Measurements from ENCODE around the gene RRP12. TPM values are rescaled to one million over a fixed set of nuclear protein-coding genes. Genes with fewer than 3 reads are reported as not detected.
"Not testable (repeated sequence)": the region's sequence is repeated elsewhere in the genome, so short reads cannot be mapped to it uniquely, and the experiment has no call there.

The RRP12 gene
- total RNA-seq, 4 donors from 2014 or later = 14.7 to 50.7 (median 24.4) TPM

- H3K4me1 ChIP-seq = no peaks in the 10 kb centered on the region
- H3K4me3 ChIP-seq = no peak overlapping the region
- no peak for TF ChIP-seq EP300 (IDR thresholded peaks at IDR 0.05)
- TF ChIP-seq, protein P1, sequence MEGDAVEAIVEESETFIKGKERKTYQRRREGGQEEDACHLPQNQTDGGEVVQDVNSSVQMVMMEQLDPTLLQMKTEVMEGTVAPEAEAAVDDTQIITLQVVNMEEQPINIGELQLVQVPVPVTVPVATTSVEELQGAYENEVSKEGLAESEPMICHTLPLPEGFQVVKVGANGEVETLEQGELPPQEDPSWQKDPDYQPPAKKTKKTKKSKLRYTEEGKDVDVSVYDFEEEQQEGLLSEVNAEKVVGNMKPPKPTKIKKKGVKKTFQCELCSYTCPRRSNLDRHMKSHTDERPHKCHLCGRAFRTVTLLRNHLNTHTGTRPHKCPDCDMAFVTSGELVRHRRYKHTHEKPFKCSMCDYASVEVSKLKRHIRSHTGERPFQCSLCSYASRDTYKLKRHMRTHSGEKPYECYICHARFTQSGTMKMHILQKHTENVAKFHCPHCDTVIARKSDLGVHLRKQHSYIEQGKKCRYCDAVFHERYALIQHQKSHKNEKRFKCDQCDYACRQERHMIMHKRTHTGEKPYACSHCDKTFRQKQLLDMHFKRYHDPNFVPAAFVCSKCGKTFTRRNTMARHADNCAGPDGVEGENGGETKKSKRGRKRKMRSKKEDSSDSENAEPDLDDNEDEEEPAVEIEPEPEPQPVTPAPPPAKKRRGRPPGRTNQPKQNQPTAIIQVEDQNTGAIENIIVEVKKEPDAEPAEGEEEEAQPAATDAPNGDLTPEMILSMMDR (IDR thresholded peaks at IDR 0.05) = no peak
- no peak for TF ChIP-seq POLR2A (IDR thresholded peaks at IDR 0.05)
- H3K36me3 ChIP-seq = no peaks in the 10 kb centered on the region
- H3K27ac ChIP-seq = no peak overlapping the region
- no peak for DNase-seq (ENCODE audit: low spot score in 2 of 2)
- WGBS, 2 donors = 95 to 97% methylated on average over 4 of the region's 4 CpGs
- H3K9me3 ChIP-seq = no peaks in the 10 kb centered on the region
- H3K27me3 ChIP-seq = no peaks in the 10 kb centered on the region
Observed at GRCh38 chr10:97347317-97347716, 53.8 kb downstream of the RRP12 start.

DNA sequence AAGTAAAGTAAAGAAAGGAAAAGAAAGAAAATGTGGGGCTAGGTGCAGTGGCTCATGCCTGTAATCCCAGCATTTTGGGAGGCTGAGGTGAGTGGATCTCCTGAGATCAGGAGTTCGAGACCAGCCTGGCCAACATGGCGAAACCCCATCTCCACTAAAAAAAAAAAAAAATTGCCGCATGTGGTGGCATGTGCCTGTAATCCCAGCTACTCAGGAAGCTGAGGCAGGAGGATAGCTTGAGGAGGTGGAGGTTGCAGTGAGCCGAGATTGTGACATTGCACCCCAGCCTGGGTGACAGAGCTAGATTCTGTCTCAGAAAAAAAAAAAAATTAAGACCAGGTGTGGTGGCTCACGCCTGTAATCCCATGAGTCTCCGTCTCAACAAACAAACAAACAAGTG, 57.5 kb downstream of the RRP12 start:
- 91 to 92% methylated on average over 6 of the region's 6 CpGs for WGBS, 2 donors
- H3K9me3 ChIP-seq; H3K4me1 ChIP-seq; H3K27me3 ChIP-seq; H3K27ac ChIP-seq; H3K36me3 ChIP-seq; DNase-seq (ENCODE audit: low spot score in 2 of 2); H3K4me3 ChIP-seq: not testable (repeated sequence)

DNA sequence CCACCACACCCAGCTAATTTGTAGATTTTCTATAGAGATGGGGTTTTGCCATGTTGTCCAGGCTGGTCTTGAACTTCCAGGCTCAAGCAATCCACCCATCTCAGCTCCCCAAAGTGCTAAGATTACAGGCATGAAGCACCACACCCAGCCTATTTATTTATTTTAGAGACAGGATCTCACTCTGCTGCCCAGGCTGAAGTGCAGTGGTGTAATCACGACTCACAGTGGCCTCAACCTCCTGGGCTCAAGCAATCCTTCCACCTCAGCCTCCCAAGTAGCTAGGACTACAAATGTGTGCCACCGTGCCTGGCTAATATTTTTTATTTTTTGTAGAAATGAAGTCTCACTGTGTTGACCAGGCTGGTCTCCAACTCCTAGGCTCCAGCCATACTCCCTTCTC, 59.7 kb downstream of the RRP12 start:
- no peaks in the 10 kb centered on the region for H3K36me3 ChIP-seq
- H3K27ac ChIP-seq = no peak overlapping the region
- no peak for TF ChIP-seq EP300 (IDR thresholded peaks at IDR 0.05)
- no peak for TF ChIP-seq POLR2A (IDR thresholded peaks at IDR 0.05)
- TF ChIP-seq, protein P1 (IDR thresholded peaks at IDR 0.05) = no peak
- H3K4me3 ChIP-seq = no peak overlapping the region
- WGBS, 2 donors = 72 to 83% methylated on average over 2 of the region's 2 CpGs
- no peak for DNase-seq (ENCODE audit: low spot score in 2 of 2)
- no peaks in the 10 kb centered on the region for H3K27me3 ChIP-seq
- peaks cover 0 to 19% (median 8%) of the 10 kb centered on the region in 4 donors for H3K4me1 ChIP-seq
- no peaks in the 10 kb centered on the region for H3K9me3 ChIP-seq

GRCh38 chr10:97338041-97338440, 63.1 kb downstream of the RRP12 start:
- Histone ChIP-seq H3K27ac (peak overlapping the region; percentile 46 to 97 (median 90)), H3K4me3 (no peak overlapping the region), H3K4me1 (peaks cover 0 to 33% (median 12%) of the 10 kb centered on the region in 4 donors), H3K9me3 (no peaks in the 10 kb centered on the region), H3K27me3 (no peaks in the 10 kb centered on the region), H3K36me3 (no peaks in the 10 kb centered on the region)
- peak in 1 of 2 donors; percentile 14 for DNase-seq (ENCODE audit: low spot score in 2 of 2)
- WGBS, 2 donors = 22 to 24% methylated on average over 5 of the region's 5 CpGs
- TF ChIP-seq POLR2A (IDR thresholded peaks at IDR 0.05) = no peak
- TF ChIP-seq, protein P1 (IDR thresholded peaks at IDR 0.05) = no peak
- no peak for TF ChIP-seq EP300 (IDR thresholded peaks at IDR 0.05)

- peak in 1 of 2 donors; percentile 53 for DNase-seq (ENCODE audit: low spot score in 2 of 2)
- Histone ChIP-seq H3K9me3 (no peaks in the 10 kb centered on the region), H3K36me3 (no peaks in the 10 kb centered on the region), H3K4me1 (peaks cover 0 to 42% (median 18%) of the 10 kb centered on the region in 4 donors), H3K4me3 (no peak overlapping the region), H3K27ac (peak overlapping the region; percentile 46 to 97 (median 90)), H3K27me3 (no peaks in the 10 kb centered on the region)
- 8 to 17% methylated on average over 10 to 11 of the region's 11 CpGs for WGBS, 2 donors
- TF ChIP-seq, protein P1 (IDR thresholded peaks at IDR 0.05) = no peak
- no peak for TF ChIP-seq POLR2A (IDR thresholded peaks at IDR 0.05)
- TF ChIP-seq EP300 (IDR thresholded peaks at IDR 0.05) = peak in 1 of 2 donors; percentile 27
Observed at GRCh38 chr10:97336942-97337831, 64.0 kb downstream of the RRP12 start.
